ENCODE measurements around the gene ANXA5. TPM values are rescaled to one million over a fixed set of nuclear protein-coding genes. Genes with fewer than 3 reads are reported as not detected.
A peak's percentile ranks its signal among the peaks of the same experiment; 100 is the strongest.

Gene ANXA5
- total and polyA plus RNA-seq, 9 of the 15 experiments (the other 6 are each of a cell fraction or from before 2014, with no cell fraction given), result 49.9 to 131 (median 84.5) TPM

GRCh38 chr4:121679267-121679666 is 17.5 kb downstream of the ANXA5 start (continued):
- TF ChIP-seq ELK3 (CRISPR knock-in tag; IDR thresholded peaks at IDR 0.05), result no peak

DNA sequence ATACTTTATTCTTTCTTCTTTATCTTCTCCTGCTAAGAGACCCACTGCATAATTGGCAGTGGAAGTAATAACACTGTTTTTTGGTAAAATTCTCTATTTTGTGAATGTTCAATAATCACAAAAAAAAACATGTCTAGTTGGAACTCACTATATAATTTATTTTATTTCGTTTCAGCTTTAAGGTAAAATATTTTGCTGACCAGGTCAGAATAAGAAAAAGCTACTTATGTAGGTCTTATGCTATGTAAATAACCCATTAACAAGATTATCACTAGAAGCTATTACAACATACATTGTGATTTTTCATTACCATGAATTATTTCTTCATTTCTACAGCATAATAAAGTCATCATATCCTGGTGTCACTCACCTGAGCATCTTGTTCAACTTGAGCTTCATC is 19.3 kb downstream of the ANXA5 start:
- Histone ChIP-seq H2AFZ (ENCODE audit: low read depth, low read length) (no peak overlapping the region), H3K9ac (ENCODE audit: insufficient read depth in 1 of 2, low read depth in 2 of 2, low read length in 2 of 2) (no peak overlapping the region), H3K4me3 (no peak overlapping the region), H3K27me3 (ENCODE audit: control insufficient read depth in 2 of 2, insufficient read depth in 2 of 2, low read length in 2 of 2) (no peaks in the 10 kb centered on the region), H3K9me1 (ENCODE audit: control insufficient read depth, insufficient read depth, low read length) (no peaks in the 10 kb centered on the region), H4K20me1 (replicated peaks; ENCODE audit: control insufficient read depth, insufficient read depth, low read length) (no peaks in the 10 kb centered on the region), H3K27ac (ENCODE audit: extremely low read depth, low read depth, low read length) (no peak overlapping the region), H3K9me3 (replicated peaks; ENCODE audit: control insufficient read depth, insufficient read depth, low read depth, low read length) (no peaks in the 10 kb centered on the region), H3K4me2 (ENCODE audit: insufficient read depth, low read length) (no peak overlapping the region), H3K79me2 (ENCODE audit: control insufficient read depth, insufficient read depth, low read length) (no peaks in the 10 kb centered on the region), H3K4me1 (replicated peaks in 1 of 2; ENCODE audit: control insufficient read depth in 2 of 2, insufficient read depth in 2 of 2, low read length in 2 of 2) (no peaks in the 10 kb centered on the region), H3K36me3 (ENCODE audit: control insufficient read depth, insufficient read depth, low read length) (peaks cover 45% of the 10 kb centered on the region; the same call in 2 of the 3 replicates)
- 23% methylated on average over 1 of the region's 1 CpG for WGBS (ENCODE audit: insufficient coverage, low coverage, missing lambda C conversion rate)
- in situ Hi-C loops (cut with MboI) (no loop called here), intact Hi-C loops (cut with micrococcal nuclease) (no loop called here)
- TF ChIP-seq MAFG (tag; conservative IDR thresholded peaks at IDR 0.05) (0 out of 2 replicates have a peak, but pooled peaks have one; percentile 14), ZNF316 (IDR thresholded peaks at IDR 0.05) (peak; percentile 56; the same call in 1 of the 2 replicates)
- TF ChIP-seq, protein P1, sequence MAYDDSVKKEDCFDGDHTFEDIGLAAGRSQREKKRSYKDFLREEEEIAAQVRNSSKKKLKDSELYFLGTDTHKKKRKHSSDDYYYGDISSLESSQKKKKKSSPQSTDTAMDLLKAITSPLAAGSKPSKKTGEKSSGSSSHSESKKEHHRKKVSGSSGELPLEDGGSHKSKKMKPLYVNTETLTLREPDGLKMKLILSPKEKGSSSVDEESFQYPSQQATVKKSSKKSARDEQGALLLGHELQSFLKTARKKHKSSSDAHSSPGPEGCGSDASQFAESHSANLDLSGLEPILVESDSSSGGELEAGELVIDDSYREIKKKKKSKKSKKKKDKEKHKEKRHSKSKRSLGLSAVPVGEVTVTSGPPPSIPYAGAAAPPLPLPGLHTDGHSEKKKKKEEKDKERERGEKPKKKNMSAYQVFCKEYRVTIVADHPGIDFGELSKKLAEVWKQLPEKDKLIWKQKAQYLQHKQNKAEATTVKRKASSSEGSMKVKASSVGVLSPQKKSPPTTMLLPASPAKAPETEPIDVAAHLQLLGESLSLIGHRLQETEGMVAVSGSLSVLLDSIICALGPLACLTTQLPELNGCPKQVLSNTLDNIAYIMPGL (CRISPR knock-in tag; IDR thresholded peaks at IDR 0.05), result no peak
- ATAC-seq (no peak), DNase-seq (ENCODE audit: extremely low read depth in 1 of 4, low spot score in 3 of 4) (no peak), FAIRE-seq (no peak)
- CTCF ChIA-PET (ENCODE audit: low intra/inter-chr PET ratio), result no interaction called here
- POLR2A ChIA-PET, result interaction anchor here (1.2 to 1.5 kb wide), 2 partner anchors 8 to 13 kb away, joined by 3 to 7 read pairs; no protein-coding TSS in a partner anchor
- BruUV-seq (replicated peaks), result no TSS peak
